NCI-H226 (cell line): ENCODE measurements around the gene CSH1.
"Not testable (repeated sequence)": the region's sequence is repeated elsewhere in the genome, so short reads cannot be mapped to it uniquely, and the experiment has no call there.

ENCODE experiments used
- DNase-seq: peaks from one replicate; pipeline ENCODE4 v3.0.0-alpha.2; 2015

Gene CSH1

DNA sequence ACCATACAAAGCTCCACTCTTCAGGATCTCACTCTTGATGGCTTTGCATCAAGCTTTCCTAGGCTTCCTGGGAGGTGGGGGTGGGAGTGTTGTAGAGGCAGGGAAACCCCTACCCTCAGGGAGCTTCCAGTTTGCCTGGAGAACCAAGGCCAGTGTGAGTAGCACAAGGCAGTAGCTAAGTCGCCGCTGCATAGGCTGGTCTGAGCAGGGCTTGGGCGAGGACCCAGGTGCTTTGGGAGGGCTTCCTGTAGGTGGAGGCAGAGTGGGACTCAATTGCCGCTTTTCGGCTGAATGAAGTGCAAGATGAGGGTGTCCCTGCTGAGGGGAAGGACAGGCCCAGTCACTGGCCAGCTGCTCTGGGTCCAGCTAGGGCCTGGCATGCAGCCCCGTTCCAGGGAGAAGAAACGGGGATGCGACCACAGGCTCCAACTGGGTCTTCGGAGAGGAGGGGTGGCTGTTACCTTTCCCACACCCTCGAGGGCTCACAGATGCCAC is 31.8 kb upstream of the CSH1 start:
- DNase-seq = no peak

DNA sequence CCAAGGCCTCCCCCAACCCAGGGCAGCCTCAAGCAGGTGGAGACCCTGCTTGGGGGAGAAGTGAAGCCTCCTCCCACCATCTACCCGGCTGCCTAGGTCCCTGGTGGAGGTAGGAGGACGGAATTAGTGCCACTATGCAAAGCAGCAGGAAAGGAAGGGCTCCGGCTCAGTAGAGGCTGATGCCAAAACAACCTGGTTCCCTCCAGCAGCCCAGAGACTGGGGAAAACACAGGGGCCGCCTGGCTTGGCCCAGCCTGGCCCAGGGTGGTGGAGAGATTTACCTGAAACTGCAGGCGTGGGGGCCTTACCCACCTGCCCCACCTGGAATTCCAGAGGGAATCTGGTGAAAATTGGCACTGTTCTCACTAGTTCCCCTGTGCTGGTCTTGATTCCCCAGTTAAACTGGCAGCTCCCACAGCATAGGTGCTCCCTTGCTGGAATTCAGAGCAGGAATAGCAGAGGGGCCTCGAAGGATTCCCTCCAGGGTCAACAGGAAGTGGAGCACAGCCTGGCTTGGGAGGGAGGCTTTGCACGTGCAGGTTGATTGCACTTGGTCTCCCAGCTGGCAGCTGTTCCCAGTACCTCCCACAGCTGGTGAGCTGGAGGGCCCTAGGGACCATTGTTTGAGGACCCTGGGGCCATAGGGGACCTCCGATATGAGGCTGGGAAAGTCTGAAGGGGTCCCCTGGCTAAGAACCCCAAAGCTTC is 31.2 kb upstream of the CSH1 start:
- DNase-seq = no peak

DNA sequence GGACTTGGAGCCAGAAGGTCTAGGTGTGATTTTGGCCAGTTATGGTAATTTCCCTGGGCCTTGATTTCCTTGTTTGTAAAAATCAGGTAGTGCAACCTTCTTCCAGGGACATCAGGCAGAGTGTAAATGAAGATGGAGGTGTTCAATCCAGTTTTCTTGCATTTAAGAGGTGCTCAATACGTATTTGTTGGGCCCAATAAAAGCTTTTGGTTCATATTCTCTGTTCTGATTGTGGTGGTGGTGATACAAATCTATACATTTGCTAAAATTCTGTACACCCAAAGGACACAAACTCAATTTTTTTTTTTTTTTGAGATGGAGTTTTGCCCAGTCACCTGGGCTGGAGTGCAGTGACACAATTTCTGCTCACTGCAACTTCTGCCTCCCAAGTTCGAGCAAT is 29.8 kb upstream of the CSH1 start:
- DNase-seq = no peak

DNA sequence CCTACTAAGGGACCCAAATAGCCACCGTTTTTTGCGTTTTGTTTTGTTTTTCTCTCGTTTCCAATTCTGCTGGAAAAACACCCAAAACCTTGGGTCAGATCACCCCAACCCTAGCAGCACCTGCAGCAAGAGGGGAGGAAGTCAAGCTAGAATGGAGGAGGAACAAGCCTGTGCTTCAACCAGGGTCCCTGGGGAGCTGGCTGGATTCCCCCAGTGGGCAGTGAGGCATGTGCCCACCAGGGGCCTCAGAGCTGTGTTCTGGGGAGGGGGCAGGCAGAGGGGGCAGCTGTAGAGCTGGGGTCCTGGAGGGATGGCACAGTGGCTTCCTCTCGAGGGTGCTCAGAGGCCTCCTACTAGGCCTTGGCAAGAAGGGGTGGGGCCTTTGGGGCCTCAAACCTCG is 29.2 kb upstream of the CSH1 start:
- DNase-seq = no peak

DNA sequence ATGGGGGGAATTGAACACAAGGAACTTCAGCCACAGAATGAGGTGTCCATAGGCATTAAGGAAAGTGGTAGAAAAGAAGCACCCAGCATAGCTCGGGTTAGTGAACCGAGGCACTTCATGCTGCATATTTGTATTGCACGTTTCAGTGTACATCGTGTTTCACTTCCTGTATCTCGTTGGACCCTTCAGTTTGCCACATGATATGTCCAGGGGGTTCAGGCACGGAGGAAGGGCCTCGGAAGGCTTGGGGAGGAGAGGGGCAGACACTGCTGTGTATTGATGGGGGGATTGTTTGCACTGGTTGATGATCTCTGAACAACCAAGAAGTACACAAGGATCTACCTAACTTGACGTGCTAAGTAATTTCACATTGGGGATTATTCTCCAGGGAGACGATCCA is 26.0 kb upstream of the CSH1 start:
- DNase-seq = not testable (repeated sequence)

DNA sequence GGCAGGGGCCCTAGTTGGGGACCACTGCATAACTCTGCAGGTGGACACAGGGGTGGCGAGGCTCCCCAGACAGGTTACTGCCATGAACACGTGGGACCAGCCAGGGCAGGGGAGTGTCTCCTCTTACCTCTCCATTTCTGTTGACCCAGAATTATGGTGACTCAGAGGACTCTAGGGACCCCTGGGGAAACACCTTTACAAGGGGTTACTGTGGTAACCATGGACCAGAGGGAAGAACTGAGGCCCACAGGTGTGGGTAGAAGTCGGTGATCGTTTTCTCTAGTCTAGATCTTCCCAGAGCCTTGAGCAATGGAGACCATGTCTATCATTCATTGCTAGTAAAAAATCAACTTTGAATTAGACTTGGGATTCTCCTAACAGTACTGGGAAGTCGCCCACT is 24.4 kb upstream of the CSH1 start:
- not testable (repeated sequence) for DNase-seq

DNA sequence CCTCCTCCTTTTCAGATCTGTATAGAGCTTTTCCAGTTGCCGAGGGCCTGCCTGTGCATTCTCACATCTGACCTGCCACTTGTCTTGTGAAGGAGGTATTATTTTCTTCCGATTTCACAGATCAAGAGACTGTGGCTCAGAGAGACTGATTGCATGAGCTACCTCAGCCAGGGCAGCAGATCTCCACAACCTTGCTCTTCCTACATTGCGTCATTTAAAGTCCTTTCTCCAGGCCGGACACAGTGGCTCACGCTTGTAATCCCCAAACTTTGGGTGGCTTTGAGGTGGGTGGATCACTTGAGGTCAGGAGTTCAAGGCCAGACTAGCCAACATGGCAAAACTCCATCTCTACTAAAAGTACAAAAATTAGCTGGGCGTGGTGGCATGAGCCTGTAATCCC is 23.7 kb upstream of the CSH1 start:
- not testable (repeated sequence) for DNase-seq

DNA sequence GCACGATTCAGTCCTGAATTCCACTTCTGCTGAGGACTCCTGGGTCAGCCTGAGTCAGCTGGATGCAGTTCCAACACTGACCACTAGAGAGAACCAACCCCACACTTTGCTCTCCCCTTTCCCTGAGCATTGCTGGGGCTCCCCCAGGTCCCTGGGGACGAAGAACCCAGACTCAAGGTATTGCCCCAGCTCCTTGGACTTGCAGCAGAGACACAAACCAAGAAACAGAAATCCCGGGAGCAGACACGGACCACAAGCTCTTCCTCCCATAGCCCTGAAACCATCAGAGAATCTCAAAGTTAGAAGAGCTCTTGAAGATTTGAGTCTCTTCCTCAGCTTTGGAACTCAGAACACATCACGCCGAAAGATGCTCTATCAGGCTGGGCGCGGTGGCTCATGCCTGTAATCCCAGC is 22.9 kb upstream of the CSH1 start:
- DNase-seq = peak; percentile 39

DNA sequence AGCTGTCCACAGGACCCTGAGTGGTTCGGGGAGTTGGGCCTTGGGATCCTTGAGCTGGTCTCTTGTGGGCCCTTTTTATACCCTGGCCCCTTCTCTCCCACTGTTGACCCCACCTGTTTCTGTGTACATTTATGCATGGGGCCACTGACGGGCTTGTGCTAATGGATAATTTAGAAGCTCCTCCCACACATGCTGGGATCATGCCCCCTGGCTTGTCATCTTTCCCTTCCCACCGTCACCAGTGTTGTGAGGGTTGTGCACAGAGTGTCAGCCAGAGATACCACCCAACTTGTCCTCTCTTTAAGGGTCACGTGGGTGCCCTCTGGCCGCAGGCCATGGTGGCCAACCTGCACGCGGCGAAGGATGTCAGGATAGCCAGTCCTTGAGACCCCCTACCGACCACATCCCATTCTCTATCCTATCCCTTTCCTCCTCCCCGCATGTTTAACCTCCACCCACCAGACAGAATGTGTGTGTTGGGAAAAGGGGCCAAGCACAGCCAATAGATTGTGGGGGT is 22.5 kb upstream of the CSH1 start, which contains the start of gene GH1:
TSS of gene GH1 (minus strand) at position 51 of the 517 bp plus-strand sequence. CDS start 63 bp downstream, outside the sequence.
- not testable (repeated sequence) for DNase-seq

DNA sequence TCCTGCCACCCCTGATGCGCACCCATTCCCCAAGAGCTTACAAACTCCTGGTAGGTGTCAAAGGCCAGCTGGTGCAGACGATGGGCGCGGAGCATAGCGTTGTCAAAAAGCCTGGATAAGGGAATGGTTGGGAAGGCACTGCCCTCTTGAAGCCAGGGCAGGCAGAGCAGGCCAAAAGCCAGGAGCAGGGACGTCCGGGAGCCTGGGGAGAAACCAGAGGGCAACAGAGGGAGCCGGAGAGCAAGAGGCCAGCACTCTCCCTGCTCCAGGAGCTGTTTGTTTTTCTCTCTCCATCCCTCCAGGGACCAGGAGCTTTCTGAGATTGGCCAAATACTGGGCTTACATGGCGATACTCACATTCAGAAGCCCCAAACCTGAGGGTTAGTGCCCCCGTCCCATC is 21.9 kb upstream of the CSH1 start:
- no peak for DNase-seq

DNA sequence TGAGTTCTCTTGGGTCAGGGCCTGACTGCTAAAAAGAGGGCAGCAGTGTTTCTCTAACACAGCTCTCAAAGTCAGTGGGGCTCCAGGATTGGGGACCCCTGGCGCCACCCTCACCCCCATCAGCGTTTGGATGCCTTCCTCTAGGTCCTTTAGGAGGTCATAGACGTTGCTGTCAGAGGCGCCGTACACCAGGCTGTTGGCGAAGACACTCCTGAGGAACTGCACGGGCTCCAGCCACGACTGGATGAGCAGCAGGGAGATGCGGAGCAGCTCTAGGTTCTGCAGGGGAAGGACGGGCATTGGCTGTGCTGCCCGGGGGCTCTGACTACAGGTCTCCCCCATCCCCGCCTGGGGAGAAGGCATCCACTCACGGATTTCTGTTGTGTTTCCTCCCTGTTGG is 21.3 kb upstream of the CSH1 start:
- no peak for DNase-seq

DNA sequence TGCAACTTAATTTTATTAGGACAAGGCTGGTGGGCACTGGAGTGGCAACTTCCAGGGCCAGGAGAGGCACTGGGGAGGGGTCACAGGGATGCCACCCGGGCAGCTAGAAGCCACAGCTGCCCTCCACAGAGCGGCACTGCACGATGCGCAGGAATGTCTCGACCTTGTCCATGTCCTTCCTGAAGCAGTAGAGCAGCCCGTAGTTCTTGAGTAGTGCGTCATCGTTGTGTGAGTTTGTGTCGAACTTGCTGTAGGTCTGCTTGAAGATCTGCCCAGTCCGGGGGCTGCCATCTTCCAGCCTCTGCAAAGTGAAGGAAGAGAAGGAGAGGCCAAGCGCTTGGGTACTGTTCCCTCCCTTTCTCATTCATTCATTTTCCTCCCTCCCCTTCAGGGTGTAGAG is 20.8 kb upstream of the CSH1 start:
- not testable (repeated sequence) for DNase-seq

DNA sequence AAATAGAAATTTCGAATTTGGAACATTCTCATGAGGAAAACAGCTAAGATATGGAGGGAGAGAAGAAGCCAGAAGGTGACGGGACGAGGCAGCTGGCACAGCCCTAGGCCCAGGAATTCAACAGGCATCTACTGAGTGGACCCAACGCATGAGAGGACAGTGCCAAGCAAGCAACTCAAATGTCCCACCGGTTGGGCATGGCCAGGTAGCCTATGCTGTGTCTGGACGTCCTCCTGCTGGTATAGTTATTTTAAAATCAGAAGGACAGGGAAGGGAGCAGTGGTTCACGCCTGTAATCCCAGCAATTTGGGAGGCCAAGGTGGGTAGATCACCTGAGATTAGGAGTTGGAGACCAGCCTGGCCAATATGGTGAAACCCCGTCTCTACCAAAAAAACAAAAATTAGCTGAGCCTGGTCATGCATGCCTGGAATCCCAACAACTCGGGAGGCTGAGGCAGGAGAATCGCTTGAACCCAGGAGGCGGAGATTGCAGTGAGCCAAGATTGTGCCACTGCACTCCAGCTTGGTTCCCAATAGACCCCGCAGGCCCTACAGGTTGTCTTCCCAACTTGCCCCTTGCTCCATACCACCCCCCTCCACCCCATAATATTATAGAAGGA is 20.3 kb upstream of the CSH1 start:
- DNase-seq = no peak

DNA sequence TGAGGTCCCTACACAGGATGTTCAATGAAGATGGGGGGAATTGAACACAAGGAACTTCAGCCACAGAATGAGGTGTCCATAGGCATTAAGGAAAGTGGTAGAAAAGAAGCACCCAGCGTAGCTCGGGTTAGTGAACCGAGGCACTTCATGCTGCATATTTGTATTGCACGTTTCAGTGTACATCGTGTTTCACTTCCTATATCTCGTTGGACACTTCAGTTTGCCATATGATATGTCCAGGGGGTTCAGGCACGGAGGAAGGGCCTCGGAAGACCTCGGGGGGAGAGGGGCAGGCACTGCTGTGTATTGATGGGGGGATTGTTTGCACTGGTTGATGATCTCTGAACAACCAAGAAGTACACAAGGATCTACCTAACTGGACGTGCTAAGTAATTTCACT is 19.4 kb upstream of the CSH1 start:
- DNase-seq = not testable (repeated sequence)

DNA sequence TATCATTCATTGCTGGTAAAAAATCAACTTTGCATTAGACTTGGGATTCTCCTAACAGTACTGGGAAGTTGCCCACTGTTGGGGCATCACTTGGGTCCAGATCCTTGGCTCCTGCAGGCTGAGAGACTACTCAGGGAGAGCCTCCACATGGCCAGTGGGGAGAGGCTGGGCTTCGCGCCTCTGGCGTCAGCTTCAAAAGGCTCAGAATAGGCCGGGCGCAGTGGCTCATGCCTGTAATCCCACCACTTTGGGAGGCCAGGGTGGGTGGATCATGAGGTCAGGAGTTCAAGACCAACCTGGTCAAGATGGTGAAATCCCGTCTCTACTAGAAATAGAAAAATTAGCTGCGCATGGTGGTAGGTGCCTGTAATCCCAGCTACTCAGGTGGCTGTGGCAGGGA is 18.1 kb upstream of the CSH1 start:
- DNase-seq = no peak

DNA sequence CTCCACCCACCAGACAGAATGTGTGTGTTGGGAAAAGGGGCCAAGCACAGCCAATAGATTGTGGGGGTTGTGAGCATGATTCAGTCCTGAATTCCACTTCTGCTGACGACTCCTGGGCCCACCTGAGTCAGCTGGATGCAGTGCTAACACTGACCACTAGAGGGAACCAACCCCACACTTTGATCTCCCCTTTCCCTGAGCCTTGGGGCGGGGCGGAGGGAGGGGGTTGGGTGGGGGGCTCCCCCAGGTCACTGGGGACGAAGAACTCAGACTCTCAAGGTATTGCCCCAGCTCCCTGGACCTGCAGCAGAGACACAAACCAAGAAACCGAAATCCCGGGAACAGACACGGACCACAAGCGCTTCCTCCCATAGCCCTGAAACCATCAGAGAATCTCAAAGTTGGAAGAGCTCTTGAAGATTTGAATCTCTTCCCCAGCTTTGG is 15.3 kb upstream of the CSH1 start:
- DNase-seq = no peak

DNA sequence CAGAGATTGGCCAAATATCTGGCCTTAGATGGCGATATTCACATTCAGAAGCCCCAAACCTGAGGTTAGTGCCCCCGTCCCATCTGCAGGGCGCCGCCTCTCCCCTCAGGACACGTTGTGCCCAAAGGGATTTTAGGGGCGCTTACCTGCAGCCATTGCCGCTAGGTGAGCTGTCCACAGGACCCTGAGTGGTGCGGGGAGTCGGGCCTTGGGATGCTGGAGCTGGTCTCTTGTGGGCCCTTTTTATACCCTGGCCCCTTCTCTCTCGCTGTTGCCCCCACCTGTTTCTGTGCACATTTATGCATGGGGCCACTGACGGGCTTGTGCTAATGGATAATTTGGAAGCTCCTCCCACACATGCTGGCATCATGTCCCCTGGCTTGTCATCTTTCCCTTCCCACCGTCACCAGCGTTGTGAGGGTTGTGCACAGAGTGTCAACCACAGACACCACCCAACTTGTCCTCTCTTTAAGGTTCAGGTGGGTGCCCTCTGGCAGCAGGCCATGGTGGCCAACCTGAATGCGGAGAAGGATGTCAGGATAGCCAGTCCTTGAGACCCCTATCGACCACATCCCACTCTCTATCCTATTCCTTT is 14.8 kb upstream of the CSH1 start, which contains the start of gene CSHL1:
TSS of gene CSHL1 (minus strand) at position 218 of the 595 bp plus-strand sequence. CDS start at position 156, 62 bp downstream.
- DNase-seq = no peak

DNA sequence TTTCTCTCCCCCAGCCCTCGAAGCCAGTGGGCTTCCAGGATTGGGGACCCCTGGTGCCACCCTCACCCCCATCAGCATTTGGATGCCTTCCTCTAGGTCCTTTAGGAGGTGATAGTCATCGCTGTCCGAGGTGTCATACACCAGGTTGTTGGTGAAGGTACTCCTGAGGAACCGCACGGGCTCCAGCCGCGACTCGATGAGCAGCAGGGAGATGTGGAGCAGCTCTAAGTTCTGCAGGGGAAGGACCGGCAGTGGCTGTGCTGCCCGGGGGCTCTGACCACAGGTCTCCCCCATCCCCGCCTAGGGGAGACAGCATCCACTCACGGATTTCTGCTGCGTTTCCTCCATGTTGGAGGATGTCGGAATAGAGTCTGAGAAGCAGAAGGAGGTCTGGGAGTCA is 13.7 kb upstream of the CSH1 start:
- DNase-seq = no peak

DNA sequence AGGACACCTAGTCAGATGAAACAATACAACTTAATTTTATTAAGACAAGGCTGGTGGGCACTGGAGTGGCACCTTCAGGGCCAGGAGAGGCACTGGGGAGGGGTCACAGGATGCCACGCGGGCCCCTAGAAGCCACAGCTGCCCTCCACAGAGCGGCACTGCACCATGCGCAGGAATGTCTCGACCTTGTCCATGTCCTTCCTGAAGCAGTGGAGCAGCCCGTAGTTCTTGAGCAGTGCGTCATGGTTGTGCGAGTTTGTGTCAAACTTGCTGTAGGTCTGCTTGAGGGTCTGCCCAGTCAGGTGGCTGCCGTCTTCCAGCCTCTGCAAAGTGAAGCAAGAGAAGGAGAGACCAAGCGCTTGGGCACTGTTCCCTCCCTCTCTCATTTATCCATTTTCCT is 13.2 kb upstream of the CSH1 start:
- DNase-seq = not testable (repeated sequence)

DNA sequence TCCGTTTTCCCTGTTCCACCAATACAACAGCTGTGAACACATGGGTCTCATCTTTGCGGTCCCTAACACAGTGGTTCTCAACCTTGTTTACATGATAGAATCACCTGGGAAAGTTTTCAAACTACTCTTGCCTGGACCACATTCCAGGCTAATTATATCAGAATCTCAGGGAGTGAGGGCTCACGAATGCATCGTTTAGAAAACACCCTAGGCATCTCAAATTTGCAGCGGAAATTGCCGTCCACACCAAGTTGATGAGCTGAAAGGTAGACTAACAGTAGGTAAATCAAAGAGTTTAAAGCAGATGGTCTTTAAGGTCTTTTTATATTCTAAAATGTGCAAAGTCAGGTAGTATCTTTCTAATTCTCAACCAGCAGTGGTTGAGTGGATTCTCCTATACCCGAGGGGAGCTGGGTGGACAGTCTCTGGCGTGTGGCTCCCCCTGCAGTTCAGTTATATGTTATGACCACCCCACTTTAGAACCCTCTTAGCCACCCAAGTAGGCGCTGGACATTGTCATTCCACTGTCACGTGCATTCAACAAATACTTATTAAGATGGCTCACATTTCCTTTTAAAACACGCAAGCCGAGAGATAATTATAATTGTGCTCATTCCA is 10.9 kb upstream of the CSH1 start:
- not testable (repeated sequence) for DNase-seq

DNA sequence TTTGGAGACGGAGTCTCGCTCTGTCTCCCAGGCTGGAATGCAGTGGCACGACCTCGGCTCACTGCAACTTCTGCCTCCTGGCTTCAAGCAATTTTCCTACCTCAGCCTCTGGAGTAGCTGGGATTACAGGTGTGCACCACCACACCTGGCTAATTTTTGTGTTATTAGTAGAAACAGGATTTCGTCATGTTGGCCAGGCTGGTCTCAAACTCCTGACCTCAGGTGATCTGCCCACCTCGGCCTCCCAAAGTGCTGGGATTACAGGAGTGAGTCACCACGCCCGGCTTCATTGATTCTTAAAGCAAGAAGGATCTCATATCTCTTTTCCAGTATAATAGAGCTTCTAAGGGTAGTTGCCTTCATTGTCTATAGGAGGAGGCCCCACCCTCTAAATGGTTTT is 8.4 kb upstream of the CSH1 start:
- not testable (repeated sequence) for DNase-seq

DNA sequence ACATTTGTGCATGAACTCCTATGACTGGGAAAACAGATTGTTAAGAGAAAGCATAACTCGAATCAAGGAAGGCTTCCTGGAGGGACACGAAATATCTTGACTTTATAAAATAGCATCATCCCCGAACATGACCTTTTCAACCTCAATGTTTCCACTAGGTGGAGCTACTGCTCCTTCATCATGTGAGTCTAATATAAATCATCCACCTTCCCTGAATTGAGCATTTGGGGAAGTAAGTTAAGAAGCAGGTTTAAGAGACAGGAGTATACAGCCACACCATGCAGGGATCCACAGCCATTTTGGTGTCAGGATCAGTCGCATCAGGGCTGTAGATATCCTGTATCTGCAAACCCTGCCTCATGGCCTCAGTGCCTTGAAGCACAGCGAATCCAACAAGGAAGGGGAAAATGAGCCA is 7.4 kb upstream of the CSH1 start:
- DNase-seq = not testable (repeated sequence)

DNA sequence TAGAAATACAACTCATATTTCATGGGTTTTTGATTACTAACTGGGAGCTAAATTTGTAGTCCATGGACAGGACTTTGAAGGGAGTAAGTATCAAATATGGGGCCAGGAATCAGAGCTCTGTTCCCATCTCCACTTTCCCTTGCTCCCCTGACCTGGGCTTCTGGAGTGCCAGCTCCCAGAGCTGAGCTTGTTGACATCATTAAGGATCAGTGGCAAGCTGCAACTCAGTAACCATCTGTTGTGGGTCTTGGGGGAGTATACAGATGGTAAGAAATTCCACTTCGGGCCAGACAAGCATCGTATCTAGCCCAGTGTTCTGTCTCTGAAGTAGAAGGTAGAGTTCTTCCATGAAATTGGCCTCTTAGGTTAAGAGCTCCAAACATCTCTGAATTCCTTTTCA is 5.6 kb upstream of the CSH1 start:
- DNase-seq = not testable (repeated sequence)
